HG03095 (cell line): ENCODE measurements around the gene AGBL2.
"Not testable (repeated sequence)": the region's sequence is repeated elsewhere in the genome, so short reads cannot be mapped to it uniquely, and the experiment has no call there.

Source experiments
- ATAC-seq: cut with Tn5 transposase; IDR thresholded peaks from one replicate; pipeline ENCODE4 v1.9.1; 2021; ENCODE audit warnings: moderate library complexity; ENCODE audit not compliant: unreplicated experiment

Gene AGBL2

GRCh38 chr11:47689480-47689879 lies 25.7 kb downstream of the AGBL2 start:
- no peak for ATAC-seq

GRCh38 chr11:47688991-47689390 lies 26.2 kb downstream of the AGBL2 start:
- no peak for ATAC-seq

GRCh38 chr11:47688111-47688510 lies 27.1 kb downstream of the AGBL2 start:
- no peak for ATAC-seq

- not testable (repeated sequence) for ATAC-seq
These were observed 28.5 kb downstream of the AGBL2 start for GRCh38 chr11:47686704-47687103.

GRCh38 chr11:47686151-47686550 lies 29.0 kb downstream of the AGBL2 start:
- ATAC-seq = no peak

- ATAC-seq = no peak
These were observed 39.3 kb downstream of the AGBL2 start for GRCh38 chr11:47675851-47676250.

- ATAC-seq = no peak
These were observed 42.9 kb downstream of the AGBL2 start for GRCh38 chr11:47672283-47672730.

- ATAC-seq = no peak
These were observed 45.3 kb downstream of the AGBL2 start for GRCh38 chr11:47669856-47670255.

- no peak for ATAC-seq
These were observed 46.5 kb downstream of the AGBL2 start for GRCh38 chr11:47668665-47669064.

GRCh38 chr11:47667555-47667954 lies 47.6 kb downstream of the AGBL2 start:
- no peak for ATAC-seq

GRCh38 chr11:47667135-47667534 lies 48.0 kb downstream of the AGBL2 start:
- no peak for ATAC-seq

- not testable (repeated sequence) for ATAC-seq
These were observed 50.2 kb downstream of the AGBL2 start for GRCh38 chr11:47664936-47665335.

- no peak for ATAC-seq
These were observed 53.9 kb downstream of the AGBL2 start for GRCh38 chr11:47661245-47661644.

- ATAC-seq = no peak
These were observed 55.9 kb downstream of the AGBL2 start for GRCh38 chr11:47659276-47659675.

GRCh38 chr11:47656260-47656885 lies 58.8 kb downstream of the AGBL2 start:
- ATAC-seq = no peak

GRCh38 chr11:47651818-47652469 lies 63.2 kb downstream of the AGBL2 start:
- no peak for ATAC-seq

- no peak for ATAC-seq
These were observed 65.9 kb downstream of the AGBL2 start for GRCh38 chr11:47649276-47649675.

GRCh38 chr11:47646019-47646418 lies 69.2 kb downstream of the AGBL2 start:
- no peak for ATAC-seq

GRCh38 chr11:47645500-47645899 lies 69.7 kb downstream of the AGBL2 start:
- ATAC-seq = no peak

- ATAC-seq = peak; percentile 90
These were observed 72.9 kb downstream of the AGBL2 start, which contains the start of gene MTCH2 for GRCh38 chr11:47642099-47642855. Gene MTCH2, minus strand, starts transcription at chr11:47642559. Its CDS starts 94 bp downstream, at chr11:47642465.

- ATAC-seq = no peak
These were observed 73.5 kb downstream of the AGBL2 start for GRCh38 chr11:47641600-47642098.

- not testable (repeated sequence) for ATAC-seq
These were observed 74.7 kb downstream of the AGBL2 start for GRCh38 chr11:47640506-47640905.
